Adrenal gland (tissue), 12 donors: ENCODE results near the gene IL1B. TPM values are rescaled to one million over a fixed set of nuclear protein-coding genes. Genes with fewer than 3 reads are reported as not detected.

ENCODE experiments used
- DNase-seq, 7 donors: peaks; one replicate each; pipeline ENCODE4 v3.0.0-alpha.2; 2019 to 2020
- H3K27ac ChIP-seq, 5 donors: fragments of 200-600 bp; sonication (generic) in 4 of 5; 1 replicate in 3 of 5; 2 replicates in 2 of 5; pipeline versions ENCODE4 v1.5.1 to v1.8.0; 2016 to 2020; ENCODE audit warnings: mild to moderate bottlenecking in 1 of 5
- H3K27me3 ChIP-seq: fragments of 200-600 bp; 2 replicates; pipeline ENCODE4 v1.8.0; 2021
- H3K36me3 ChIP-seq, 2 donors: fragments of 200-600 bp; replicated peaks in 1 of 2; 1 replicate in 1 of 2; 2 replicates in 1 of 2; pipeline versions ENCODE4 v1.5.1 to v1.8.0; 2018 to 2022
- H3K4me1 ChIP-seq, 2 donors: fragments of 200-600 bp; replicated peaks in 1 of 2; 1 replicate in 1 of 2; 2 replicates in 1 of 2; pipeline versions ENCODE4 v1.5.1 to v1.8.0; 2018 to 2021
- H3K4me3 ChIP-seq, 4 donors: fragments of 200-600 bp; sonication (generic) in 3 of 4; one replicate each; pipeline ENCODE4 v1.5.1; 2016 to 2018
- H3K9me3 ChIP-seq, 3 donors: fragments of 200-600 bp; sonication (generic) in 1 of 3; replicated peaks in 1 of 3; 1 replicate in 2 of 3; 2 replicates in 1 of 3; pipeline versions ENCODE4 v1.5.1 to v1.8.0; 2016 to 2021
- CTCF ChIP-seq, 6 experiments: fragments of 450-650 bp in 4 of 6; fragments of 200-600 bp in 2 of 6; sonication (generic) in 1 of 6; IDR thresholded peaks; 1 replicate in 5 of 6; 2 replicates in 1 of 6; pipeline versions ENCODE4 v1.5.1 to v1.8.0; 2016 to 2021; ENCODE audit warnings: antibody characterized with exemption in 6 of 6, mild to moderate bottlenecking in 2 of 6, moderate library complexity in 1 of 6
- POLR2A ChIP-seq, 2 donors: fragments of 450-650 bp; IDR thresholded peaks; one replicate each; pipeline ENCODE4 v1.6.1; 2017; ENCODE audit warnings: antibody characterized with exemption in 2 of 2, mild to moderate bottlenecking in 2 of 2, moderate library complexity in 1 of 2
- WGBS, 4 donors: extraction: QIAGEN DNeasy Blood & Tissue Kit in 2 of 4; methylation state at CpG; one replicate each; pipeline versions ENCODE4 v1.1.5 to v1.1.7; 2013 to 2017; 5-methylcytosine and 5-hydroxymethylcytosine counted together
- intact Hi-C, 2 donors: fragments of 100-400 bp; cut with DNase I; formaldehyde crosslinking; loops; one replicate each; pipeline versions ENCODE4 v1.14.1 to v1.15.0; 2022 to 2023
- polyA plus RNA-seq, 3 donors: library from polyadenylated mRNA; stranded (reverse); fragments of 200-250 nt in 2 of 3; fragments of 350-450 nt in 1 of 3; fragmentation: Illumina TruSeq in 1 of 3; extraction: RNeasy Lipid Tissue Mini Kit (QIAGEN cat#74804) in 1 of 3; gene quantifications; one replicate each; pipeline ENCODE4 v1.2.3, GENCODE V29; 2013 to 2014
- total RNA-seq, 9 donors: library from RNA; depleted of rRNA in 4 of 9; stranded (reverse); fragments of >200 nt in 4 of 9; fragments of 120-200 nt in 1 of 9; fragmentation: NEBNext Ultra II Directional in 1 of 9; extraction: Animal tissue kit (Norgen Biotek cat#: 25700) in 1 of 9; gene quantifications; one replicate each; pipeline versions ENCODE4 v1.1.0 to v1.2.4, GENCODE V29; 2013 to 2023
- donor health status: healthy with polysubstance abuse.
- donor health status: Bipolar disorder and iron deficiency.
- donor health status: DM: yes; HTN: yes; CAD: no.
- donor health status: DM: no; HTN: no; CAD: no.
- donor health status: DM: no; HTN: no; CAD: no.
- donor health status: DM: yes; HTN: yes; CAD: no.

IL1B gene
- total and polyA plus RNA-seq, 12 donors, result 0.44 to 5.9 (median 1.5) TPM; not detected in 1

DNA sequence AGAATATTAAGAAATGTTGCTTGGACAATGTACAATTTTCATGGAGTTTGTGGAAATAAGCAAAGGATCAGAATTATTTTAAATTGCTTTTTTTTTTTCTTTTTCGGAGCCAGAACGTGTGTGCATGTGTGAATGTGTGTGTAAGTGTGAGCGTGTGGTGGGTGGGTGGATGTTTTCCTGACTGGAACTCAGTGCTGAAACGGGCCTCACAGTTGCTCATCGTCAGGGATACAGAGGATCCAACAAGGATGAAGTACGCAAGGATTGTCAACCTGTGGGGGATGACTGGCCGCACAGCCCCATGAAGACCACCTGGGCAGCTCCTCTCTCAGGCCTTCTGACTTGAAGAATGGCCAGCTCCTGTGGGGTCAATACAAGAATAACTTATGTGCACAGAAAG is 17.5 kb downstream of the IL1B start:
- Histone ChIP-seq H3K9me3 (no peaks in the 10 kb centered on the region), H3K4me3 (no peak overlapping the region), H3K27ac (no peak overlapping the region), H3K4me1 (no peaks in the 10 kb centered on the region), H3K27me3 (no peaks in the 10 kb centered on the region), H3K36me3 (no peaks in the 10 kb centered on the region)
- intact Hi-C loops, result no loop called here
- WGBS, 4 donors, result 81 to 93% (median 89%) methylated on average over 7 of the region's 7 CpGs
- DNase-seq, result no peak
- TF ChIP-seq POLR2A (IDR thresholded peaks at IDR 0.05), result no peak
- TF ChIP-seq CTCF (IDR thresholded peaks at IDR 0.05), result no peak

- intact Hi-C loops, result no loop called here
- Histone ChIP-seq H3K4me1 (no peaks in the 10 kb centered on the region), H3K27me3 (no peaks in the 10 kb centered on the region), H3K27ac (no peak overlapping the region), H3K36me3 (no peaks in the 10 kb centered on the region), H3K4me3 (no peak overlapping the region), H3K9me3 (no peaks in the 10 kb centered on the region)
- DNase-seq, result peak in 1 of 7 donors; percentile 13
- WGBS, 4 donors, result 75 to 83% (median 80%) methylated on average over 3 of the region's 3 CpGs
- TF ChIP-seq CTCF (IDR thresholded peaks at IDR 0.05) (no peak), POLR2A (IDR thresholded peaks at IDR 0.05) (no peak)
Measured at GRCh38 chr2:112818094-112818902, 18.3 kb downstream of the IL1B start.

GRCh38 chr2:112817082-112817689 is 19.4 kb downstream of the IL1B start:
- Histone ChIP-seq H3K9me3 (no peaks in the 10 kb centered on the region), H3K36me3 (no peaks in the 10 kb centered on the region), H3K4me3 (no peak overlapping the region), H3K4me1 (no peaks in the 10 kb centered on the region), H3K27ac (no peak overlapping the region), H3K27me3 (no peaks in the 10 kb centered on the region)
- intact Hi-C loops, result no loop called here
- WGBS, 4 donors, result 82 to 90% (median 87%) methylated on average over 4 of the region's 4 CpGs
- no peak for DNase-seq
- TF ChIP-seq CTCF (IDR thresholded peaks at IDR 0.05), result no peak
- no peak for TF ChIP-seq POLR2A (IDR thresholded peaks at IDR 0.05)

- intact Hi-C loops, result no loop called here
- WGBS, 4 donors, result 63 to 76% (median 72%) methylated on average over 2 of the region's 2 CpGs
- no peak overlapping the region for H3K4me3 ChIP-seq
- no peaks in the 10 kb centered on the region for H3K4me1 ChIP-seq
- no peaks in the 10 kb centered on the region for H3K9me3 ChIP-seq
- no peaks in the 10 kb centered on the region for H3K27me3 ChIP-seq
- no peak overlapping the region for H3K27ac ChIP-seq
- no peak for DNase-seq
- H3K36me3 ChIP-seq, result no peaks in the 10 kb centered on the region
- TF ChIP-seq CTCF (IDR thresholded peaks at IDR 0.05) (no peak), POLR2A (IDR thresholded peaks at IDR 0.05) (no peak)
Measured at GRCh38 chr2:112814278-112814677, 22.3 kb downstream of the IL1B start.
